Nephron (organoid): Measurements from ENCODE around the gene VWA3B.

Source experiments
- H3K27ac Mint-ChIP-seq, 3 experiments: 2 replicates each; pipeline ENCODE4 v1.8.0; 2020; ENCODE audit warnings: mixed read lengths in 3 of 3, mild to moderate bottlenecking in 2 of 3, moderate library complexity in 1 of 3
- H3K27me3 Mint-ChIP-seq: 2 replicates; pipeline ENCODE4 v1.8.0; 2021; ENCODE audit warnings: low read depth, mild to moderate bottlenecking, moderate library complexity, mixed read lengths
- H3K36me3 Mint-ChIP-seq: 2 replicates; pipeline ENCODE4 v1.8.0; 2020; ENCODE audit warnings: low read depth, mixed read lengths
- H3K4me1 Mint-ChIP-seq: 2 replicates; pipeline ENCODE4 v1.8.0; 2020; ENCODE audit warnings: mixed read lengths
- H3K4me3 Mint-ChIP-seq, 3 experiments: 2 replicates each; pipeline ENCODE4 v1.8.0; 2020; ENCODE audit warnings: mild to moderate bottlenecking in 3 of 3, mixed read lengths in 3 of 3, moderate library complexity in 2 of 3
- H3K9me3 Mint-ChIP-seq: 2 replicates; pipeline ENCODE4 v1.8.0; 2020; ENCODE audit warnings: mixed read lengths
- TF ChIP-seq, protein P1 (sequence below), 3 experiments: fragments of 200-600 bp; sonication (generic); IDR thresholded peaks; one replicate each; pipeline ENCODE4 v1.5.0; 2021; ENCODE audit warnings: antibody characterized with exemption in 3 of 3; ENCODE audit not compliant: unreplicated experiment in 3 of 3

The VWA3B gene

DNA sequence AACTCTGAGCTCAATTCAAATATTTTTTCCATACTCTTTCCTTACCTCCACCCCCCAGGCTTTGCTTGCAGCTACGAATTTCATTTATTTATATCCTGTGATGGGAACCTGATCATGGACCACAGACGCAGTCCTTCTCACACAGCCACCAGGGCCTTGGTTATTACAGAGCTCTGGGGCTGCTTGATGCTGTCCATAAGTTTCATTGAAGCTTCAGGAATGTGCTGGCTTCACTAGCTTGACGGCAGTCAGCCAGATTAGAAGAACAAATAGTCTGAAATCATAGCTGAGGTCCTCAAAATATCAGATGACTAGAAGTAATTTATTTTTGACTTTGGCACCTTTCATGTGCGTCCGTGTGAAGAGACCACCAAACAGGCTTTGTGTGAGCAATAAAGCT, 104.9 kb downstream of the VWA3B start:
- no peaks in the 10 kb centered on the region for H3K27me3 Mint-ChIP-seq
- H3K9me3 Mint-ChIP-seq, result no peaks in the 10 kb centered on the region
- no peaks in the 10 kb centered on the region for H3K4me1 Mint-ChIP-seq
- H3K4me3 Mint-ChIP-seq, result no peak overlapping the region
- H3K36me3 Mint-ChIP-seq, result no peaks in the 10 kb centered on the region
- H3K27ac Mint-ChIP-seq, result no peak overlapping the region
- TF ChIP-seq, protein P1, sequence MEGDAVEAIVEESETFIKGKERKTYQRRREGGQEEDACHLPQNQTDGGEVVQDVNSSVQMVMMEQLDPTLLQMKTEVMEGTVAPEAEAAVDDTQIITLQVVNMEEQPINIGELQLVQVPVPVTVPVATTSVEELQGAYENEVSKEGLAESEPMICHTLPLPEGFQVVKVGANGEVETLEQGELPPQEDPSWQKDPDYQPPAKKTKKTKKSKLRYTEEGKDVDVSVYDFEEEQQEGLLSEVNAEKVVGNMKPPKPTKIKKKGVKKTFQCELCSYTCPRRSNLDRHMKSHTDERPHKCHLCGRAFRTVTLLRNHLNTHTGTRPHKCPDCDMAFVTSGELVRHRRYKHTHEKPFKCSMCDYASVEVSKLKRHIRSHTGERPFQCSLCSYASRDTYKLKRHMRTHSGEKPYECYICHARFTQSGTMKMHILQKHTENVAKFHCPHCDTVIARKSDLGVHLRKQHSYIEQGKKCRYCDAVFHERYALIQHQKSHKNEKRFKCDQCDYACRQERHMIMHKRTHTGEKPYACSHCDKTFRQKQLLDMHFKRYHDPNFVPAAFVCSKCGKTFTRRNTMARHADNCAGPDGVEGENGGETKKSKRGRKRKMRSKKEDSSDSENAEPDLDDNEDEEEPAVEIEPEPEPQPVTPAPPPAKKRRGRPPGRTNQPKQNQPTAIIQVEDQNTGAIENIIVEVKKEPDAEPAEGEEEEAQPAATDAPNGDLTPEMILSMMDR (IDR thresholded peaks at IDR 0.05; ENCODE audit: unreplicated experiment in 3 of 3), result no peak

GRCh38 chr2:98201576-98201975, 114.6 kb downstream of the VWA3B start:
- peaks cover 3% of the 10 kb centered on the region for H3K9me3 Mint-ChIP-seq
- H3K27me3 Mint-ChIP-seq, result no peaks in the 10 kb centered on the region
- H3K4me3 Mint-ChIP-seq, result no peak overlapping the region
- H3K36me3 Mint-ChIP-seq, result no peaks in the 10 kb centered on the region
- H3K4me1 Mint-ChIP-seq, result no peaks in the 10 kb centered on the region
- TF ChIP-seq, protein P1 (IDR thresholded peaks at IDR 0.05; ENCODE audit: unreplicated experiment in 3 of 3), result no peak
- no peak overlapping the region for H3K27ac Mint-ChIP-seq

DNA sequence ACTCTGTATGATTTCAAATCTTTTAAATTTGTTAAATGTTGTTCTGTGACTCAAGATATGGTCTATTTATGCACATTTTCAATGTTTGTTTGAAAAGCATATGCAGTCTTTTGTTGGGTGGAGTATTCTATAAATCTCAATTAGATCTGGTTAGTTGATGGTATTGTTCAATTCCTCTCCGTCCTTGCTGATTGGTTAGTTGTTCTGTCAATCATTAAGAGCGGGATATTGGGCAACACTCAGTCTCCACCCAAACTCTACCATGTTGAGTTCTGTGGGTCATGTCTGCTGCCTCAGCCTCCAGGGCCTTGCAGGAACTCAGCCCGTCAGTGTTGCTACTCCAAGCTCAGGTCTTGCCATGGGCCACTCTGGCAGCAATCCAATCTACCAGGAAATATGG, 118.9 kb downstream of the VWA3B start:
- Mint-ChIP-seq H3K27ac (no peak overlapping the region), H3K36me3 (no peaks in the 10 kb centered on the region), H3K27me3 (peaks cover 9% of the 10 kb centered on the region), H3K4me3 (no peak overlapping the region), H3K4me1 (no peaks in the 10 kb centered on the region), H3K9me3 (no peaks in the 10 kb centered on the region)
- TF ChIP-seq, protein P1 (IDR thresholded peaks at IDR 0.05; ENCODE audit: unreplicated experiment in 3 of 3), result no peak

DNA sequence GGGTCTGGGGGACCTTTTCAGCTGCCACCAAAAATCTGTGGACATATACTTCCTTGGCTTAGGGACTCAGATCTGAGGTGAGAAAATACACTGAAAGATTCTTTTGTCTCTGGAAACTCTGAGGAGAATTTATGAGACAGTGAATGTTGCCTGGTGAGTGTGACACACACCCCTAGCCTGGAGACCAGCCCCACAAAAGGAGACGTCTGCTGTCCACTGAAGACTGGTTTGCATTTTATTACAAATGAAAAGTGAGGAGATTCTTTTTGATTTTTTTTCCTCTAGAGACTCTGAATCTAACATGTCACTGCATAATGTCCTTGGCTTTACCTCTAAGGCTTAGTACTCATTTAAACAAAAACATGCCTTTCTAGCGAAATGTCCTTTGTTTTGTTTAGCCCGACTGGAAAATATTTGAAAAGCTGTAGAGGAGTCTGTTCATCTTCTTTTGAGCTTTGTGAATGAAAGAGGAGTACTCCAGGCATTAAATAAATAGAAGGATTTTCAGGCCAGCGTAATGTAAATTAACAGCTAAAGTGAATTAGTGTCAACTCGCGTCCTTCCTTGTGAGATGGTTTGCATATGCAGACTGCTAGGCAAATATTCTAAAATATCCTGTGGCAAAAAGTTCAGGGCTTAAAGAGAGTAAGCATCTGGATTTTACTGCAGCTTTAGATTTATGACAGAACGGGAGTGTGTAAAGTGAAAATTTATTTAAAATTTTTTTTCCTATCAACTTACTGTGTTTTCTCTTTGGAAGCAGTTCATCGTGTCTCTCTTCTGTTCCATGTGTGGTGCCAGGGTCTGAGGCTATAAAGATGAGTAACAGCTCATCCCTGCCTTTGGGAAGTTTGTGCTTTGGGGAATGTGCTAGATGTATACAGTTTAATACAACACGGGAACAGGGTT, 125.4 kb downstream of the VWA3B start:
- Mint-ChIP-seq H3K27ac (peak overlapping the region in 2 of 3 experiments; percentile 56 to 89), H3K4me3 (peak overlapping the region in 2 of 3 experiments; percentile 15 to 28), H3K4me1 (peaks cover 11% of the 10 kb centered on the region), H3K36me3 (no peaks in the 10 kb centered on the region), H3K9me3 (no peaks in the 10 kb centered on the region), H3K27me3 (peaks cover 28% of the 10 kb centered on the region)
- TF ChIP-seq, protein P1 (IDR thresholded peaks at IDR 0.05; ENCODE audit: unreplicated experiment in 3 of 3), result no peak

- H3K4me1 Mint-ChIP-seq, result peaks cover 11% of the 10 kb centered on the region
- H3K9me3 Mint-ChIP-seq, result peaks cover 18% of the 10 kb centered on the region
- no peak overlapping the region for H3K27ac Mint-ChIP-seq
- TF ChIP-seq, protein P1 (IDR thresholded peaks at IDR 0.05; ENCODE audit: unreplicated experiment in 3 of 3), result no peak
- no peaks in the 10 kb centered on the region for H3K36me3 Mint-ChIP-seq
- peaks cover 28% of the 10 kb centered on the region for H3K27me3 Mint-ChIP-seq
- no peak overlapping the region for H3K4me3 Mint-ChIP-seq
Measured at GRCh38 chr2:98216616-98217015, 129.6 kb downstream of the VWA3B start.

- Mint-ChIP-seq H3K27ac (no peak overlapping the region), H3K27me3 (peaks cover 18% of the 10 kb centered on the region), H3K9me3 (peaks cover 18% of the 10 kb centered on the region), H3K4me3 (no peak overlapping the region), H3K4me1 (no peaks in the 10 kb centered on the region), H3K36me3 (no peaks in the 10 kb centered on the region)
- TF ChIP-seq, protein P1 (IDR thresholded peaks at IDR 0.05; ENCODE audit: unreplicated experiment in 3 of 3), result no peak
Measured at GRCh38 chr2:98219152-98219551, 132.2 kb downstream of the VWA3B start.
